ENCODE results near the gene GPD1. TPM values are rescaled to one million over a fixed set of nuclear protein-coding genes. Genes with fewer than 3 reads are reported as not detected.

The GPD1 gene
- total RNA-seq, 2 donors from 2014 or later: 0.93 to 1.1 TPM

DNA sequence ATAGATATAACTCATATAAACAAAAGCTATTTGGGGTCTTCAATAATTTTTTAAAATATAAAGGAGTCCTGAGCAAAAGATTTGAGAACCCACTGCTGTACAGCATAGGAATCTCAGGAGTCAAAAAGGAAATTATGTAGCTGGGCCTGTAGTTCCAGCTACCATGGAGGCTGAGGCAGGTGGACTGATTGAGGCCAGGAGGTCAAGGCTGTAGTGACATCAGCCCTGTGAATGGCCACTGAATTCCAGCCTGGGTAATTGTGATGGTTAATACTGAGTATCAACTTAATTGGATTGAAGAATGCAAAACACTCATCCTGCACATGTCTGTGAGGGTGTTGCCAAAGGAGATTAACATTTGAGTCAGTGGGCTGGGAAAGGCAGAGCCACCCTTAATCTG is 52.8 kb downstream of the GPD1 start:
- no peak overlapping the region for H3K27ac ChIP-seq (ENCODE audit: low read depth, low read length)
- peaks cover 29% of the 10 kb centered on the region for H3K36me3 ChIP-seq (ENCODE audit: control insufficient read depth, insufficient read depth, low read length)
- H3K9me3 ChIP-seq (ENCODE audit: control insufficient read depth, low read length): peaks cover 14% of the 10 kb centered on the region
- no peaks in the 10 kb centered on the region for H3K4me1 ChIP-seq (ENCODE audit: control insufficient read depth, insufficient read depth, low read length)
- no peak for DNase-seq
- Mint-ChIP-seq H3K4me3 (no peak overlapping the region), H3K36me3 (ENCODE audit: low read depth) (peaks cover 26% of the 10 kb centered on the region), H3K4me1 (peaks cover 9% of the 10 kb centered on the region), H3K9me3 (no peaks in the 10 kb centered on the region), H3K27ac (no peak overlapping the region), H3K27me3 (ENCODE audit: insufficient read depth) (no peaks in the 10 kb centered on the region)
- no peaks in the 10 kb centered on the region for H3K27me3 ChIP-seq (ENCODE audit: control insufficient read depth, insufficient read depth, low read length, poor library complexity, severe bottlenecking)
- TF ChIP-seq CTCF (conservative IDR thresholded peaks at IDR 0.05): no peak
- H3K9ac ChIP-seq (ENCODE audit: extremely low read depth, low read length, poor library complexity, severe bottlenecking): no peak overlapping the region
- no peak overlapping the region for H3K4me3 ChIP-seq (ENCODE audit: low read length)

DNA sequence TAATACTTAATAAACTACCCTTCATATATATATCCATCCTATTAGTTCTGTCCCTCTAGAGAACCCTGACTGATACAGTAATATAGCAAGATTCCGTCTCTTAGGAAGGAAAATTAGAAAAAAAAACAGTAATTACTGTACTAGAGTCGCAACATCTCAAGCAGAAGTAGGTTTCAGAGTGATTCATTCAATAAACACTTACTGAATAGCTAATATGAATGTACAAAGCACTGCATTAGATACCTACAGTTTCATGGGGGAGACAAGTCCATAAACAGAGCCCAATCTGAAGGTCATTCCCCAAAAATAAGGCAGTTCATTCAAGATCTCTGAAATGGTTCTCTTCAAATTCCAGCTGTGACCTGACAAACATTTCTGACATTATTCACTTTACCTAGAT is 53.5 kb downstream of the GPD1 start:
- H3K9ac ChIP-seq (ENCODE audit: extremely low read depth, low read length, poor library complexity, severe bottlenecking): no peak overlapping the region
- TF ChIP-seq CTCF (conservative IDR thresholded peaks at IDR 0.05): no peak
- peak overlapping the region; percentile 48 for H3K27ac Mint-ChIP-seq
- 100% methylated on average over 2 of the region's 2 CpGs; no CpG with 5 or more reads in 1 of the 2 experiments for WGBS, 2 experiments (ENCODE audit: insufficient coverage in 1 of 2, insufficient read length in 1 of 2)
- peaks cover 14% of the 10 kb centered on the region for H3K9me3 ChIP-seq (ENCODE audit: control insufficient read depth, low read length)
- no peak for DNase-seq
- H3K4me3 ChIP-seq (ENCODE audit: low read length): no peak overlapping the region
- peaks cover 29% of the 10 kb centered on the region for H3K36me3 ChIP-seq (ENCODE audit: control insufficient read depth, insufficient read depth, low read length)
- H3K27ac ChIP-seq (ENCODE audit: low read depth, low read length): no peak overlapping the region
- H3K4me3 Mint-ChIP-seq: no peak overlapping the region
- H3K4me1 ChIP-seq (ENCODE audit: control insufficient read depth, insufficient read depth, low read length): no peaks in the 10 kb centered on the region
- H3K27me3 Mint-ChIP-seq (ENCODE audit: insufficient read depth): no peaks in the 10 kb centered on the region
- H3K9me3 Mint-ChIP-seq: no peaks in the 10 kb centered on the region
- H3K4me1 Mint-ChIP-seq: peaks cover 9% of the 10 kb centered on the region
- no peaks in the 10 kb centered on the region for H3K27me3 ChIP-seq (ENCODE audit: control insufficient read depth, insufficient read depth, low read length, poor library complexity, severe bottlenecking)
- peaks cover 26% of the 10 kb centered on the region for H3K36me3 Mint-ChIP-seq (ENCODE audit: low read depth)

- H3K27ac ChIP-seq (ENCODE audit: low read depth, low read length): no peak overlapping the region
- Mint-ChIP-seq H3K9me3 (no peaks in the 10 kb centered on the region), H3K27me3 (ENCODE audit: insufficient read depth) (no peaks in the 10 kb centered on the region)
Measured at GRCh38 chr12:50160643-50161042, 56.8 kb downstream of the GPD1 start.

More at GRCh38 chr12:50160643-50161042, 56.8 kb downstream of the GPD1 start:
- Histone ChIP-seq H3K9ac (ENCODE audit: extremely low read depth, low read length, poor library complexity, severe bottlenecking) (no peak overlapping the region), H3K36me3 (ENCODE audit: control insufficient read depth, insufficient read depth, low read length) (peaks cover 26% of the 10 kb centered on the region), H3K9me3 (ENCODE audit: control insufficient read depth, low read length) (peaks cover 14% of the 10 kb centered on the region), H3K27me3 (ENCODE audit: control insufficient read depth, insufficient read depth, low read length, poor library complexity, severe bottlenecking) (no peaks in the 10 kb centered on the region), H3K4me3 (ENCODE audit: low read length) (peak overlapping the region; percentile 9), H3K4me1 (ENCODE audit: control insufficient read depth, insufficient read depth, low read length) (no peaks in the 10 kb centered on the region)
- TF ChIP-seq CTCF (conservative IDR thresholded peaks at IDR 0.05): no peak
- DNase-seq: no peak
- Mint-ChIP-seq H3K27ac (no peak overlapping the region), H3K36me3 (ENCODE audit: low read depth) (peaks cover 23% of the 10 kb centered on the region), H3K4me3 (no peak overlapping the region), H3K4me1 (peaks cover 15% of the 10 kb centered on the region)

Other genes starting within 250 kb of the GPD1 start
- gene FAIM2, start 200.1 kb upstream of the GPD1 start, total RNA-seq: not detected
- not detected for gene AQP2, start 153.3 kb upstream of the GPD1 start, total RNA-seq
- gene AQP5, start 142.1 kb upstream of the GPD1 start, total RNA-seq: under 1 TPM; 0.62 to 0.77 TPM
- gene AQP6, start 131.1 kb upstream of the GPD1 start, total RNA-seq: under 1 TPM in 1 of 2 donors, not detected in 1; 0.20 TPM
- 10 to 100 TPM; 49.6 to 96.6 TPM for gene RACGAP1, start 78.5 kb upstream of the GPD1 start, total RNA-seq
- 1 to 10 TPM; 4.2 to 5.2 TPM for gene ASIC1, start 46.4 kb upstream of the GPD1 start, total RNA-seq
- gene SMARCD1, start 18.7 kb upstream of the GPD1 start, total RNA-seq: 100 to 1,000 TPM; 118 to 125 TPM
- 10 to 100 TPM; 26.0 to 26.7 TPM for gene COX14, start 8.2 kb downstream of the GPD1 start, total RNA-seq
- 10 to 100 TPM; 59.7 to 65.5 TPM for gene CERS5, start 63.4 kb downstream of the GPD1 start, total RNA-seq
- gene LIMA1, start 179.5 kb downstream of the GPD1 start, total RNA-seq: 10 to 100 TPM; 20.1 to 26.0 TPM